ENCODE data around the gene CST6.

- TF ChIP-seq CTCF (IDR thresholded peaks at IDR 0.05) (no peak), EZH2 (IDR thresholded peaks at IDR 0.05) (no peak), EZH2phosphoT487 (IDR thresholded peaks at IDR 0.05) (no peak)
These were observed 33.2 kb upstream of the CST6 start for GRCh38 chr11:65978391-65979238.

Data from neural progenitor cell (in vitro differentiated cells).